ENCODE results near the gene LGALS9. TPM values are rescaled to one million over a fixed set of nuclear protein-coding genes. Genes with fewer than 3 reads are reported as not detected.
"Not testable (repeated sequence)": the region's sequence is repeated elsewhere in the genome, so short reads cannot be mapped to it uniquely, and the experiment has no call there.

Gene LGALS9
- polyA plus RNA-seq, 1 experiment = 2.4 TPM

GRCh38 chr17:27646232-27646631, 15.2 kb downstream of the LGALS9 start:
- Histone ChIP-seq H3K27me3 (ENCODE audit: control insufficient read depth, insufficient read depth, low read length) (no peaks in the 10 kb centered on the region), H3K4me3 (ENCODE audit: low read depth, low read length) (no peak overlapping the region), H3K36me3 (ENCODE audit: control insufficient read depth, insufficient read depth, low read length) (no peaks in the 10 kb centered on the region)
- no peak for DNase-seq (ENCODE audit: low read depth)
- CTCF ChIA-PET = interaction anchor here (0.8 to 14.4 kb wide), 3 partner anchors 9 to 413 kb away, joined by 3 to 415 read pairs (median 3); no protein-coding TSS in a partner anchor
- POLR2A ChIA-PET = no interaction called here
- TF ChIP-seq CTCF (IDR thresholded peaks at IDR 0.05; ENCODE audit: insufficient read depth, low read depth, low read length) = no peak

GRCh38 chr17:27647765-27648164, 16.8 kb downstream of the LGALS9 start:
- no peak overlapping the region for H3K4me3 ChIP-seq (ENCODE audit: low read depth, low read length)
- POLR2A ChIA-PET = no interaction called here
- CTCF ChIA-PET = interaction anchor here (0.6 to 14.4 kb wide), 5 partner anchors 40 to 410 kb away, joined by 3 to 415 read pairs (median 4); no protein-coding TSS in a partner anchor
- no peaks in the 10 kb centered on the region for H3K36me3 ChIP-seq (ENCODE audit: control insufficient read depth, insufficient read depth, low read length)
- no peaks in the 10 kb centered on the region for H3K27me3 ChIP-seq (ENCODE audit: control insufficient read depth, insufficient read depth, low read length)
- no peak for DNase-seq (ENCODE audit: low read depth)
- no peak for TF ChIP-seq CTCF (IDR thresholded peaks at IDR 0.05; ENCODE audit: insufficient read depth, low read depth, low read length)

GRCh38 chr17:27649111-27649571, 18.2 kb downstream of the LGALS9 start:
- CTCF ChIA-PET = interaction anchor here (1.0 to 14.4 kb wide), 6 partner anchors 9 to 413 kb away, joined by 3 to 415 read pairs (median 30); no protein-coding TSS in a partner anchor
- DNase-seq (ENCODE audit: low read depth); H3K36me3 ChIP-seq (ENCODE audit: control insufficient read depth, insufficient read depth, low read length); H3K4me3 ChIP-seq (ENCODE audit: low read depth, low read length); H3K27me3 ChIP-seq (ENCODE audit: control insufficient read depth, insufficient read depth, low read length); POLR2A ChIA-PET: not testable (repeated sequence)

GRCh38 chr17:27649929-27650328, 18.9 kb downstream of the LGALS9 start:
- ChIA-PET CTCF (interaction anchor here (1.0 to 14.4 kb wide), 12 partner anchors 10 to 451 kb away, joined by 3 to 415 read pairs (median 15); no protein-coding TSS in a partner anchor), POLR2A (interaction anchor here (0.6 kb wide), 1 partner anchor 98 kb away, joined by 3 read pairs; no protein-coding TSS in a partner anchor)
- no peak for DNase-seq (ENCODE audit: low read depth)
- Histone ChIP-seq H3K27me3 (ENCODE audit: control insufficient read depth, insufficient read depth, low read length) (no peaks in the 10 kb centered on the region), H3K36me3 (ENCODE audit: control insufficient read depth, insufficient read depth, low read length) (no peaks in the 10 kb centered on the region), H3K4me3 (ENCODE audit: low read depth, low read length) (no peak overlapping the region)
- no peak for TF ChIP-seq CTCF (IDR thresholded peaks at IDR 0.05; ENCODE audit: insufficient read depth, low read depth, low read length)

- TF ChIP-seq CTCF (IDR thresholded peaks at IDR 0.05; ENCODE audit: insufficient read depth, low read depth, low read length) = no peak
- ChIA-PET POLR2A (interaction anchor here (0.6 kb wide), 1 partner anchor 99 kb away, joined by 3 read pairs; no protein-coding TSS in a partner anchor), CTCF (interaction anchor here (0.6 to 14.4 kb wide), 23 partner anchors 11 to 530 kb away, joined by 3 to 415 read pairs (median 6); no protein-coding TSS in a partner anchor)
- no peaks in the 10 kb centered on the region for H3K27me3 ChIP-seq (ENCODE audit: control insufficient read depth, insufficient read depth, low read length)
- H3K4me3 ChIP-seq (ENCODE audit: low read depth, low read length) = no peak overlapping the region
- no peak for DNase-seq (ENCODE audit: low read depth)
- no peaks in the 10 kb centered on the region for H3K36me3 ChIP-seq (ENCODE audit: control insufficient read depth, insufficient read depth, low read length)
Observed at GRCh38 chr17:27650836-27651235, 19.8 kb downstream of the LGALS9 start.
